Endothelial cell of umbilical vein (primary cell): ENCODE results near the gene SORL1. TPM values are rescaled to one million over a fixed set of nuclear protein-coding genes. Genes with fewer than 3 reads are reported as not detected.

ENCODE experiments used
- BruUV-seq: library from RNA; stranded (reverse); fragments of 400-500 nt; replicated peaks from 2 replicates; lab custom pipeline; 2021; lab: Mats Ljungman, UMichigan
- CTCF ChIA-PET: fragments of 300-600, 350-600 bp; sonication (Branson Sonifier 250); formaldehyde crosslinking; loops from one replicate; lab custom pipeline; 2021; ENCODE audit warnings: antibody characterized with exemption, inconsistent platforms; lab: Charles Lee
- POLR2A ChIA-PET: fragments of 300-600, 350-600 bp; sonication (Branson Sonifier 250); formaldehyde crosslinking; loops from one replicate; lab custom pipeline; 2021; ENCODE audit warnings: antibody characterized with exemption, inconsistent platforms; lab: Charles Lee
- DNase-seq: peaks from one replicate; pipeline ENCODE4 v3.0.0-alpha.2; 2011; ENCODE audit warnings: low read depth, low spot score
- FAIRE-seq: peaks from 2 replicates; lab custom pipeline; 2011; peaks lifted over from hg19 to GRCh38; lab: Jason Lieb, UNC
- H2AFZ ChIP-seq: 2 replicates; pipeline ENCODE4 v1.6.0; 2012; ENCODE audit warnings: low read depth, low read length, control low read depth, inconsistent platforms
- H3K27ac ChIP-seq: 2 replicates; pipeline ENCODE4 v1.5.1; 2011; ENCODE audit warnings: low read depth, mild to moderate bottlenecking, control low read depth, low read length, moderate library complexity; ENCODE audit not compliant: insufficient read depth
- H3K27me3 ChIP-seq, 2 experiments: 2 replicates each; pipeline versions ENCODE4 v1.6.0 to v1.6.1; 2011; ENCODE audit warnings: low read length in 2 of 2, mixed read lengths in 1 of 2; ENCODE audit not compliant: control insufficient read depth in 2 of 2, insufficient read depth in 2 of 2
- H3K36me3 ChIP-seq, 2 experiments: 2 replicates in 1 of 2; 3 replicates in 1 of 2; pipeline ENCODE4 v1.5.1; 2011; ENCODE audit warnings: low read length in 2 of 2, mild to moderate bottlenecking in 1 of 2, moderate library complexity in 1 of 2; ENCODE audit not compliant: control insufficient read depth in 2 of 2, insufficient read depth in 2 of 2; ENCODE audit errors: extremely low read depth in 1 of 2
- H3K4me1 ChIP-seq: 3 replicates; pipeline ENCODE4 v1.5.1; 2011; ENCODE audit warnings: mild to moderate bottlenecking, low read length; ENCODE audit not compliant: control insufficient read depth, insufficient read depth; ENCODE audit errors: extremely low read depth
- H3K4me2 ChIP-seq: 2 replicates; pipeline ENCODE4 v1.6.1; 2011; ENCODE audit warnings: low read length, control low read depth, mixed read lengths; ENCODE audit not compliant: insufficient read depth
- H3K4me3 ChIP-seq, 3 experiments: fragments of 200-600 bp in 1 of 3; sonication (generic), shearing (Covaris generic) in 1 of 3; replicated peaks in 1 of 3; 2 replicates each; pipeline ENCODE4 v1.5.1; 2011 to 2016; ENCODE audit warnings: control low read depth in 3 of 3, low read length in 3 of 3, mild to moderate bottlenecking in 2 of 3, inconsistent platforms in 1 of 3, low read depth in 1 of 3, moderate library complexity in 1 of 3; ENCODE audit not compliant: insufficient read depth in 1 of 3
- H3K79me2 ChIP-seq: 2 replicates; pipeline ENCODE4 v1.6.0; 2012; ENCODE audit warnings: low read length, inconsistent platforms; ENCODE audit not compliant: control insufficient read depth, insufficient read depth
- H3K9ac ChIP-seq: replicated peaks from 2 replicates; pipeline ENCODE3; 2011; ENCODE audit warnings: low read length, control low read depth; ENCODE audit not compliant: insufficient read depth; ENCODE audit errors: extremely low read depth
- H3K9me1 ChIP-seq: replicated peaks from 3 replicates; pipeline ENCODE4 v1.6.0; 2011; ENCODE audit warnings: mild to moderate bottlenecking, low read length; ENCODE audit not compliant: control insufficient read depth, insufficient read depth; ENCODE audit errors: extremely low read depth
- H3K9me3 ChIP-seq: replicated peaks from 2 replicates; pipeline ENCODE4 v1.5.1; 2012; ENCODE audit warnings: low read length, inconsistent platforms; ENCODE audit not compliant: control insufficient read depth, insufficient read depth
- H4K20me1 ChIP-seq: replicated peaks from 2 replicates; pipeline ENCODE3; 2011; ENCODE audit warnings: mild to moderate bottlenecking, low read length; ENCODE audit not compliant: control insufficient read depth, insufficient read depth; ENCODE audit errors: extremely low read depth
- EZH2 ChIP-seq: IDR thresholded peaks from 2 replicates; pipeline ENCODE4 v1.6.1; 2012; ENCODE audit warnings: borderline replicate concordance, low read depth, mild to moderate bottlenecking, moderate library complexity, low read length, inconsistent platforms; ENCODE audit not compliant: severe bottlenecking
- FOS ChIP-seq: IDR thresholded peaks from 2 replicates; pipeline ENCODE4 v1.6.1; 2011; ENCODE audit warnings: mild to moderate bottlenecking, low read length, moderate library complexity, borderline replicate concordance; ENCODE audit not compliant: insufficient read depth
- GATA2 ChIP-seq: IDR thresholded peaks from 2 replicates; pipeline ENCODE4 v1.7.0; 2011; ENCODE audit warnings: low read depth, mild to moderate bottlenecking, moderate library complexity, mixed read lengths, low read length; ENCODE audit not compliant: insufficient read length, insufficient read depth
- JUN ChIP-seq: IDR thresholded peaks from 2 replicates; pipeline ENCODE4 v1.6.1; 2011; ENCODE audit warnings: borderline replicate concordance, low read depth; ENCODE audit not compliant: insufficient read length, insufficient read depth
- MAX ChIP-seq: IDR thresholded peaks from 2 replicates; pipeline ENCODE4 v1.6.1; 2011; ENCODE audit not compliant: insufficient read depth, insufficient read length
- MYC ChIP-seq: IDR thresholded peaks from one replicate; pipeline ENCODE4 v1.6.1; 2011; ENCODE audit warnings: mild to moderate bottlenecking, low read depth, low read length
- POLR2A ChIP-seq: IDR thresholded peaks from 2 replicates; pipeline ENCODE4 v1.6.1; 2012; ENCODE audit warnings: low read depth, mild to moderate bottlenecking, control low read depth, low read length
- POLR2AphosphoS5 ChIP-seq: IDR thresholded peaks from 2 replicates; pipeline ENCODE4 v1.6.1; 2012; ENCODE audit warnings: low read depth, mild to moderate bottlenecking, control low read depth, low read length, moderate library complexity; ENCODE audit not compliant: insufficient read depth
- dilution Hi-C: fragments of 300-500 bp; cut with MboI; formaldehyde crosslinking; loops from one replicate; pipeline ENCODE4 v1.15.0; 2019; ENCODE audit warnings: low sequenced_read_pairs; ENCODE audit not compliant: extremely low pct_ligation_motif_present
- intact Hi-C: fragments of 100-400 bp; cut with micrococcal nuclease; formaldehyde crosslinking; loops from one replicate; pipeline ENCODE4 v1.10.0; 2022
- polyA plus RNA-seq, 4 experiments: library from polyadenylated mRNA; depleted of rRNA in 3 of 4; stranded (reverse) in 3 of 4; unstranded in 1 of 4; fragments of >200 nt; gene quantifications; 2 replicates each; pipeline versions ENCODE4 v1.2.1 to v1.2.3, GENCODE V29; 2011 to 2012; ENCODE audit warnings: missing spikeins in 1 of 4
- total RNA-seq: library from RNA; stranded (reverse); gene quantifications from 2 replicates; pipeline ENCODE4 v1.2.3, GENCODE V29; 2021
- TF ChIP-seq, protein P1 (sequence below), 2 donors: IDR thresholded peaks; 1 replicate in 1 of 2; 2 replicates in 1 of 2; pipeline ENCODE4 v1.5.1; 2011; ENCODE audit warnings: low read length in 2 of 2, mild to moderate bottlenecking in 2 of 2, moderate library complexity in 2 of 2, control low read depth in 1 of 2, inconsistent platforms in 1 of 2, low read depth in 1 of 2; ENCODE audit not compliant: insufficient read depth in 1 of 2; ENCODE audit errors: extremely low read depth in 1 of 2

Gene SORL1
- total and polyA plus RNA-seq, 2 donors (not counting 3 experiments of a cell fraction or from before 2014, with no cell fraction given), result 0.17 to 0.31 TPM

GRCh38 chr11:121417607-121418006 lies 34.5 kb upstream of the SORL1 start:
- Histone ChIP-seq H3K4me2 (no peak overlapping the region), H3K27me3 (no peaks in the 10 kb centered on the region), H4K20me1 (no peaks in the 10 kb centered on the region), H3K4me3 (no peak overlapping the region), H3K9ac (no peak overlapping the region), H2AFZ (no peak overlapping the region), H3K27ac (no peak overlapping the region), H3K9me3 (no peaks in the 10 kb centered on the region), H3K36me3 (no peaks in the 10 kb centered on the region), H3K79me2 (no peaks in the 10 kb centered on the region), H3K9me1 (no peaks in the 10 kb centered on the region), H3K4me1 (no peaks in the 10 kb centered on the region)
- no peak for DNase-seq
- ChIA-PET CTCF (interaction anchor here (1.2 to 1.3 kb wide), 2 partner anchors 8 to 174 kb away, joined by 3 read pairs; no protein-coding TSS in a partner anchor), POLR2A (no interaction called here)
- no peak for TF ChIP-seq MAX
- TF ChIP-seq POLR2AphosphoS5, result no peak
- TF ChIP-seq, protein P1, sequence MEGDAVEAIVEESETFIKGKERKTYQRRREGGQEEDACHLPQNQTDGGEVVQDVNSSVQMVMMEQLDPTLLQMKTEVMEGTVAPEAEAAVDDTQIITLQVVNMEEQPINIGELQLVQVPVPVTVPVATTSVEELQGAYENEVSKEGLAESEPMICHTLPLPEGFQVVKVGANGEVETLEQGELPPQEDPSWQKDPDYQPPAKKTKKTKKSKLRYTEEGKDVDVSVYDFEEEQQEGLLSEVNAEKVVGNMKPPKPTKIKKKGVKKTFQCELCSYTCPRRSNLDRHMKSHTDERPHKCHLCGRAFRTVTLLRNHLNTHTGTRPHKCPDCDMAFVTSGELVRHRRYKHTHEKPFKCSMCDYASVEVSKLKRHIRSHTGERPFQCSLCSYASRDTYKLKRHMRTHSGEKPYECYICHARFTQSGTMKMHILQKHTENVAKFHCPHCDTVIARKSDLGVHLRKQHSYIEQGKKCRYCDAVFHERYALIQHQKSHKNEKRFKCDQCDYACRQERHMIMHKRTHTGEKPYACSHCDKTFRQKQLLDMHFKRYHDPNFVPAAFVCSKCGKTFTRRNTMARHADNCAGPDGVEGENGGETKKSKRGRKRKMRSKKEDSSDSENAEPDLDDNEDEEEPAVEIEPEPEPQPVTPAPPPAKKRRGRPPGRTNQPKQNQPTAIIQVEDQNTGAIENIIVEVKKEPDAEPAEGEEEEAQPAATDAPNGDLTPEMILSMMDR (IDR thresholded peaks at IDR 0.05; ENCODE audit: extremely low read depth in 1 of 2, insufficient read depth in 1 of 2, low read depth in 1 of 2, low read length in 2 of 2), result no peak
- TF ChIP-seq FOS, result no peak
- TF ChIP-seq GATA2, result no peak
- TF ChIP-seq POLR2A, result no peak
- TF ChIP-seq EZH2, result no peak
- TF ChIP-seq MYC, result no peak
- no peak for TF ChIP-seq JUN
- no peak for FAIRE-seq
- intact Hi-C loops, result no loop called here
- dilution Hi-C loops, result no loop called here
- BruUV-seq, result no TSS peak
